OCI-LY3 (cell line): ENCODE data around the gene SLC25A25.

ENCODE experiments used
- H2AFZ ChIP-seq: fragments of 200-600, 300-600 bp; shearing (Covaris generic); 2 replicates; pipeline ENCODE4 v1.6.0; 2014; ENCODE audit warnings: antibody characterized with exemption, low read depth, low read length
- H3K27ac ChIP-seq: fragments of 200-600, 300-600 bp; sonication (generic); 2 replicates; pipeline ENCODE4 v1.5.1; 2014; ENCODE audit warnings: mild to moderate bottlenecking, low read length, moderate library complexity, mixed read lengths
- H3K27me3 ChIP-seq: fragments of 200-600, 300-600 bp; sonication (generic); 2 replicates; pipeline ENCODE4 v1.6.1; 2014; ENCODE audit warnings: low read depth, low read length, mixed read lengths
- H3K36me3 ChIP-seq: fragments of 200-600, 300-600 bp; sonication (generic); replicated peaks from 2 replicates; pipeline ENCODE3; 2014; ENCODE audit warnings: low read depth, low read length, mixed read lengths
- H3K4me1 ChIP-seq: fragments of 300-600, 200-600 bp; sonication (generic); 2 replicates; pipeline ENCODE4 v1.6.1; 2014; ENCODE audit warnings: low read length, mixed read lengths
- H3K4me2 ChIP-seq: fragments of 200-600, 300-600 bp; sonication (generic); 2 replicates; pipeline ENCODE4 v1.6.1; 2014; ENCODE audit warnings: low read length, mixed read lengths
- H3K4me3 ChIP-seq: fragments of 300-600, 200-600 bp; sonication (generic); 2 replicates; pipeline ENCODE4 v1.5.1; 2014; ENCODE audit warnings: antibody characterized with exemption, mild to moderate bottlenecking, low read length, moderate library complexity
- H3K79me2 ChIP-seq: fragments of 300-600, 200-600 bp; shearing (Covaris generic); 2 replicates; pipeline ENCODE4 v1.6.1; 2014; ENCODE audit warnings: mild to moderate bottlenecking, low read length, mixed read lengths
- H3K9ac ChIP-seq: fragments of 300-600, 200-600 bp; shearing (Covaris generic); 2 replicates; pipeline ENCODE4 v1.6.0; 2014; ENCODE audit warnings: mild to moderate bottlenecking, low read length, moderate library complexity
- H3K9me3 ChIP-seq: fragments of 200-600, 300-600 bp; shearing (Covaris generic); 2 replicates; pipeline ENCODE4 v1.6.1; 2014; ENCODE audit warnings: low read length, mixed read lengths; ENCODE audit not compliant: insufficient read depth
- H4K20me1 ChIP-seq: fragments of 200-600, 300-600 bp; sonication (generic); 2 replicates; pipeline ENCODE4 v1.6.1; 2016; ENCODE audit warnings: low read length, mixed read lengths; ENCODE audit not compliant: insufficient read depth
- CTCF ChIP-seq: fragments of 200-600, 300-600 bp; sonication (generic); IDR thresholded peaks from 2 replicates; pipeline ENCODE4 v1.5.1; 2014; ENCODE audit warnings: antibody characterized with exemption, low read length, low read depth
- EZH2phosphoT487 ChIP-seq: fragments of 200-600 bp; shearing (Covaris generic); IDR thresholded peaks from 2 replicates; pipeline ENCODE4 v1.6.1; 2018; ENCODE audit warnings: antibody characterized with exemption, mixed run types, low read depth

The SLC25A25 gene

DNA sequence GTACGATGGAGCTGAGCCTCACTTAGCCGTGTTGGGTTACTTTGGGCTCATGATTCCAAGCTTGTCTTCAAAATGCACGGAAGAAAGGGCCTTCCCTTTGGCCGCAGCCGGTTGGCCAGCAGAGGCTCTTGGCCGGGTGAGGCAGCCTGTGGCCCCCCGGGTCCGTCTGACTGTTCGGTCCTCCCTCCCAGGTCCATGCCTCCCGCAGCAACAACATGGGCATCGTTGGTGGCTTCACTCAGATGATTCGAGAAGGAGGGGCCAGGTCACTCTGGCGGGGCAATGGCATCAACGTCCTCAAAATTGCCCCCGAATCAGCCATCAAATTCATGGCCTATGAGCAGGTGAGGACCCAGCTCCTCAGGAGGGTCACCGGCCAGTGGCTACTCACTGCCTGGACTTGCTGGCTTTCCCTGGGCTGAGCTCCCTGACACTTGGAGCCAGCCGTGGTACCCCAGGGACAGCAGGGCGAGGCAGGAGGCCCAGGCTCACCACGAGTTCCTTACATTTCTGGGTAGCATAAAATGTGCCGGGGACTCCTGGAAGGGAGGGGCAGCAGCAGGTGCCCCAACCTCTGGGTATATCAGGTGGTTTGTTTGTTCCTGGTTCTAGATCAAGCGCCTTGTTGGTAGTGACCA lies 37.6 kb downstream of the SLC25A25 start:
- H3K79me2 ChIP-seq: no peaks in the 10 kb centered on the region
- H4K20me1 ChIP-seq: peaks cover 2% of the 10 kb centered on the region; the same call in 1 of the 2 replicates
- peaks cover 39% of the 10 kb centered on the region for H3K36me3 ChIP-seq
- TF ChIP-seq CTCF: no peak
- TF ChIP-seq EZH2phosphoT487: no peak
- no peaks in the 10 kb centered on the region for H3K9me3 ChIP-seq
- H3K27ac ChIP-seq: no peak overlapping the region
- H3K4me3 ChIP-seq: no peak overlapping the region
- H2AFZ ChIP-seq: no peak overlapping the region
- no peaks in the 10 kb centered on the region for H3K4me1 ChIP-seq
- H3K4me2 ChIP-seq: no peak overlapping the region
- no peaks in the 10 kb centered on the region for H3K27me3 ChIP-seq
- H3K9ac ChIP-seq: no peak overlapping the region

DNA sequence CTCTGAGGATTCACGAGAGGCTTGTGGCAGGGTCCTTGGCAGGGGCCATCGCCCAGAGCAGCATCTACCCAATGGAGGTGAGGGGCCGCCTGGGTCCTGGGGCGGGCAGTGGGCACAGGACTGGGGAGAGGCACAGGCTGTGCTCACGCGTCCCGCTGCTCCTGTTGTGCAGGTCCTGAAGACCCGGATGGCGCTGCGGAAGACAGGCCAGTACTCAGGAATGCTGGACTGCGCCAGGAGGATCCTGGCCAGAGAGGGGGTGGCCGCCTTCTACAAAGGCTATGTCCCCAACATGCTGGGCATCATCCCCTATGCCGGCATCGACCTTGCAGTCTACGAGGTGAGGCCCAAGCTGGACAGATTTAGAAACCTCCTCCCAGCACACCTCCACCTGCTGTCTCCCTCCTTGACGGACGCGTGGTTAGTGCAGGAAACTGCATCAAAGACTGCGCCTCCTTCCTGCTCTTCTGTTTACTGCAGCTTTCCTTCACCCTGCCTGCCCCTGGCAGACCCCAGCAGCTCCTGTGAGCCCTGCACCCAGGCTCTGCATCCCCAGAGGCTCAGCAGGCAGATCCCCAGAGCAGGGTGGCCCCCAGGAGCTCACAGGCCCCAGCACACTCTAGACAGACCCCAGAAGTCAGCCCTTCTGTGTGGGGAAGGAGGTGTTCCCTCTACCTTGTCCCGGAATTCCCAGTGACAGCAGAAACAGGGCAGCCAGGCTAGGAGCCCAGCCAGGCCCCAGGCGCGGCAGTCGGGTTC lies 38.3 kb downstream of the SLC25A25 start:
- Histone ChIP-seq H3K4me3 (no peak overlapping the region), H3K4me1 (no peaks in the 10 kb centered on the region), H3K36me3 (peaks cover 40% of the 10 kb centered on the region), H3K79me2 (no peaks in the 10 kb centered on the region), H3K9ac (no peak overlapping the region), H2AFZ (no peak overlapping the region), H3K4me2 (no peak overlapping the region), H3K27me3 (no peaks in the 10 kb centered on the region), H4K20me1 (no peaks in the 10 kb centered on the region; the same call in 1 of the 2 replicates), H3K9me3 (no peaks in the 10 kb centered on the region), H3K27ac (no peak overlapping the region)
- TF ChIP-seq EZH2phosphoT487 (no peak), CTCF (no peak)

- H3K9me3 ChIP-seq: no peaks in the 10 kb centered on the region
- H3K4me2 ChIP-seq: no peak overlapping the region
- TF ChIP-seq CTCF (no peak), EZH2phosphoT487 (no peak)
- no peak overlapping the region for H3K9ac ChIP-seq
- no peaks in the 10 kb centered on the region for H3K79me2 ChIP-seq
- no peaks in the 10 kb centered on the region for H3K4me1 ChIP-seq
- no peaks in the 10 kb centered on the region for H3K27me3 ChIP-seq
- no peak overlapping the region for H3K27ac ChIP-seq
- no peak overlapping the region for H3K4me3 ChIP-seq
- peaks cover 40% of the 10 kb centered on the region for H3K36me3 ChIP-seq
- H4K20me1 ChIP-seq: no peaks in the 10 kb centered on the region; the same call in 1 of the 2 replicates
- H2AFZ ChIP-seq: no peak overlapping the region
Measured at GRCh38 chr9:128106940-128107467, 39.0 kb downstream of the SLC25A25 start.
